GM23338 (cell line): ENCODE measurements around the gene GRIA4. TPM values are rescaled to one million over a fixed set of nuclear protein-coding genes. Genes with fewer than 3 reads are reported as not detected.
A peak's percentile ranks its signal among the peaks of the same experiment; 100 is the strongest.

ENCODE experiments used
- ATAC-seq: fragments of 200-7000 bp; cut with Tn5 transposase; 3 replicates; pipeline ENCODE4 v1.9.1; 2020
- DNase-seq: peaks from one replicate; pipeline ENCODE4 v3.0.0-alpha.2; 2015; ENCODE audit warnings: low spot score
- H2AFZ ChIP-seq: fragments of 200-600 bp; sonication (generic); 2 replicates; pipeline ENCODE4 v1.8.0; 2016; ENCODE audit warnings: antibody characterized with exemption, mild to moderate bottlenecking, moderate library complexity
- H3F3A ChIP-seq: fragments of 200-600 bp; sonication (generic); replicated peaks from 2 replicates; pipeline ENCODE4 v1.8.0; 2017; ENCODE audit warnings: antibody characterized with exemption, mixed run types, low read depth
- H3K27ac ChIP-seq: fragments of 200-600 bp; sonication (generic); 2 replicates; pipeline ENCODE4 v1.6.1; 2016; ENCODE audit warnings: low read depth
- H3K27me3 ChIP-seq: fragments of 200-600 bp; sonication (generic); 2 replicates; pipeline ENCODE4 v1.8.0; 2016; ENCODE audit warnings: mild to moderate bottlenecking, mixed run types, moderate library complexity; ENCODE audit not compliant: insufficient read depth
- H3K36me3 ChIP-seq: fragments of 200-600 bp; sonication (generic); 2 replicates; pipeline ENCODE4 v1.8.0; 2016; ENCODE audit warnings: mild to moderate bottlenecking; ENCODE audit not compliant: insufficient read depth
- H3K4me1 ChIP-seq: fragments of 200-600 bp; sonication (generic); 2 replicates; pipeline ENCODE4 v1.8.0; 2016; ENCODE audit warnings: mild to moderate bottlenecking, moderate library complexity; ENCODE audit not compliant: insufficient read depth
- H3K4me2 ChIP-seq: fragments of 200-600 bp; sonication (generic); 2 replicates; pipeline ENCODE4 v1.7.1; 2017; ENCODE audit warnings: mixed run types
- H3K4me3 ChIP-seq: fragments of 200-600 bp; sonication (generic); 2 replicates; pipeline ENCODE4 v1.6.1; 2016; ENCODE audit warnings: mixed run types
- H3K79me2 ChIP-seq: fragments of 200-600 bp; sonication (generic); replicated peaks from 2 replicates; pipeline ENCODE4 v1.8.0; 2017; ENCODE audit warnings: mild to moderate bottlenecking; ENCODE audit not compliant: insufficient read depth
- H3K9me2 ChIP-seq: fragments of 200-600 bp; sonication (generic); 2 replicates; pipeline ENCODE4 v1.8.0; 2017; ENCODE audit not compliant: insufficient read depth
- H4K20me1 ChIP-seq: fragments of 200-600 bp; sonication (generic); replicated peaks from 2 replicates; pipeline ENCODE4 v1.8.0; 2017; ENCODE audit warnings: mild to moderate bottlenecking; ENCODE audit not compliant: insufficient read depth
- H3K27ac Mint-ChIP-seq: 2 replicates; pipeline ENCODE4 v1.8.0; 2020; ENCODE audit warnings: inconsistent platforms, mild to moderate bottlenecking, moderate library complexity, mixed read lengths
- H3K27me3 Mint-ChIP-seq: 3 replicates; pipeline ENCODE4 v1.8.0; 2022; ENCODE audit warnings: low read depth, mild to moderate bottlenecking, moderate library complexity, mixed read lengths, inconsistent platforms; ENCODE audit not compliant: insufficient read depth, poor library complexity
- H3K36me3 Mint-ChIP-seq: 3 replicates; pipeline ENCODE4 v1.8.0; 2021; ENCODE audit warnings: low read depth, mild to moderate bottlenecking, inconsistent platforms, moderate library complexity, mixed read lengths
- H3K4me1 Mint-ChIP-seq: 3 replicates; pipeline ENCODE4 v1.8.0; 2020; ENCODE audit warnings: mild to moderate bottlenecking, inconsistent platforms, mixed read lengths
- H3K4me3 Mint-ChIP-seq: 3 replicates; pipeline ENCODE4 v1.8.0; 2021; ENCODE audit warnings: moderate library complexity, mild to moderate bottlenecking, inconsistent platforms, mixed read lengths
- H3K9me3 Mint-ChIP-seq: 3 replicates; pipeline ENCODE4 v1.8.0; 2020; ENCODE audit warnings: moderate library complexity, mild to moderate bottlenecking, inconsistent platforms, mixed read lengths
- ETS1 ChIP-seq: IDR thresholded peaks from 2 replicates; pipeline ENCODE4 v1.6.1; 2016; ENCODE audit warnings: antibody characterized with exemption
- EZH2phosphoT487 ChIP-seq: fragments of 200-600 bp; sonication (generic); IDR thresholded peaks from one replicate; pipeline ENCODE4 v1.8.1; 2018; ENCODE audit warnings: antibody characterized with exemption; ENCODE audit not compliant: unreplicated experiment
- POLR2AphosphoS5 ChIP-seq: IDR thresholded peaks from 2 replicates; pipeline ENCODE4 v1.6.1; 2016; ENCODE audit warnings: antibody characterized with exemption, low read depth
- STAT1 ChIP-seq: IDR thresholded peaks from one replicate; pipeline ENCODE4 v1.6.1; 2016; ENCODE audit warnings: antibody characterized with exemption; ENCODE audit not compliant: unreplicated experiment
- ZNF114 ChIP-seq: fragments of 250-450 bp; sonication (Bioruptor Pico); IDR thresholded peaks from 2 replicates; pipeline ENCODE4 v1.5.0; 2020; ENCODE audit warnings: mild to moderate bottlenecking, moderate library complexity
- ZNF331 ChIP-seq: fragments of 250-450 bp; sonication (Bioruptor Pico); IDR thresholded peaks from 2 replicates; pipeline ENCODE4 v1.5.0; 2020; ENCODE audit warnings: low read depth, mild to moderate bottlenecking, moderate library complexity
- ZNF462 ChIP-seq: fragments of 250-450 bp; sonication (Bioruptor Pico); IDR thresholded peaks from 2 replicates; pipeline ENCODE4 v1.5.0; 2020; ENCODE audit warnings: mild to moderate bottlenecking, moderate library complexity
- polyA plus RNA-seq: library from polyadenylated mRNA; unstranded; fragments of >200 nt; fragmentation: Nextera tagmentation; extraction: Ambion mirVana; gene quantifications from 2 replicates; pipeline ENCODE4 v1.2.1, GENCODE V29; 2016
- total RNA-seq: library from RNA; depleted of rRNA; stranded (reverse); fragments of >200 nt; shearing (Covaris generic); gene quantifications from 2 replicates; pipeline ENCODE4 v1.2.3, GENCODE V29; 2014

GRIA4 gene
- total and polyA plus RNA-seq, 2 experiments from 2014 or later = 17.8 to 71.1 TPM

- H3K4me1 ChIP-seq = no peaks in the 10 kb centered on the region
- no peaks in the 10 kb centered on the region for H3K27me3 Mint-ChIP-seq
- H3K4me3 ChIP-seq = no peak overlapping the region
- H3K4me1 Mint-ChIP-seq = peaks cover 4% of the 10 kb centered on the region; the same call in 2 of the 3 replicates
- H3K36me3 ChIP-seq = no peaks in the 10 kb centered on the region
- H3K27ac Mint-ChIP-seq = no peak overlapping the region
- no peaks in the 10 kb centered on the region for H3K36me3 Mint-ChIP-seq
- peak; percentile 49 for DNase-seq
- H3K79me2 ChIP-seq = no peaks in the 10 kb centered on the region
- no peak overlapping the region for H3K27ac ChIP-seq
- H3F3A ChIP-seq = no peaks in the 10 kb centered on the region
- H3K4me3 Mint-ChIP-seq = no peak overlapping the region
- peak; percentile 69 for ATAC-seq
- no peak for TF ChIP-seq ZNF462 (CRISPR knock-in tag)
- TF ChIP-seq POLR2AphosphoS5 = no peak
- TF ChIP-seq STAT1 = no peak
- no peak for TF ChIP-seq ZNF331
- no peak for TF ChIP-seq ETS1
- TF ChIP-seq EZH2phosphoT487 = no peak
- TF ChIP-seq ZNF114 = no peak
- H3K4me2 ChIP-seq = no peak overlapping the region
- H3K9me2 ChIP-seq = no peaks in the 10 kb centered on the region
- H2AFZ ChIP-seq = no peak overlapping the region
- H3K27me3 ChIP-seq = no peaks in the 10 kb centered on the region
- H4K20me1 ChIP-seq = no peaks in the 10 kb centered on the region
- no peaks in the 10 kb centered on the region for H3K9me3 Mint-ChIP-seq
Measured at GRCh38 chr11:105811242-105811641, 201.4 kb downstream of the GRIA4 start.
